Endothelial cell of hepatic sinusoid (primary cell): ENCODE measurements around the gene NR2F1-AS1.

Experiments
- in situ Hi-C: cut with HindIII; loops from 2 replicates; pipeline ENCODE4 v1.10.0; 2017; ENCODE audit warnings: low sequenced_read_pairs

NR2F1-AS1 gene

GRCh38 chr5:93580927-93581445 lies at the start of gene NR2F1-AS1:
NR2F1-AS1 (minus strand) TSS chr5:93581219.
- in situ Hi-C loops, result no loop called here

- in situ Hi-C loops, result no loop called here
Observed at GRCh38 chr5:93626801-93627200, 45.8 kb upstream of the NR2F1-AS1 start.

GRCh38 chr5:93623153-93623552 lies 42.1 kb upstream of the NR2F1-AS1 start:
- in situ Hi-C loops, result loop anchor here (25.0 kb wide), 2 partner anchors 189 to 711 kb away; no protein-coding TSS in a partner anchor

- in situ Hi-C loops, result loop anchor here (25.0 kb wide), 2 partner anchors 190 to 710 kb away; no protein-coding TSS in a partner anchor
Observed at GRCh38 chr5:93622240-93622885, 41.3 kb upstream of the NR2F1-AS1 start.

DNA sequence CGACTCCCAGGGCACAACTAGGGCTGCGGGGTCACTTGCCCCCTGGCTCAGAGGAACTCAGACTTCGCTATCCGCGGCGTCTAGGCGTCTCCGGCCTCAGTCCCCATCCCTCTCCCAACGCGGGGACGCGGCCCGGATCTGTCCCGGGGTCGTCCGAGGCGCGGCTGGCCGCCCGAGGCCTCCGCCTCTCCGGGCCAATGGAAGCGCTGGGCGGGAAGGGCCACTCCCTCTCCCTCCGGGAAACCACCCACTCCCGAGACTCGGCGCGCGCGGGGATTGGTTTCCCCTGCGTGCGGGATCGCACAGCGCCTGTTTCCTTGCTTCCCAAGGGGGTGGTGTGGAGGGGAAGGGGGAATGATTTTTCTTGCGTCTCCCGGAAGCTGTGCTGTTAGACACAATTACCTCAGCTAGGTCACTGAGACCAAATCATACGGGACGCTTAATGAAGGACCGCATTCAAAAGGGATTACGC lies 40.3 kb upstream of the NR2F1-AS1 start:
- in situ Hi-C loops, result loop anchor here (25.0 kb wide), 2 partner anchors 191 to 709 kb away; no protein-coding TSS in a partner anchor

- in situ Hi-C loops, result loop anchor here (25.0 kb wide), 2 partner anchors 192 to 708 kb away; no protein-coding TSS in a partner anchor
Observed at GRCh38 chr5:93620487-93621326, 39.7 kb upstream of the NR2F1-AS1 start.

DNA sequence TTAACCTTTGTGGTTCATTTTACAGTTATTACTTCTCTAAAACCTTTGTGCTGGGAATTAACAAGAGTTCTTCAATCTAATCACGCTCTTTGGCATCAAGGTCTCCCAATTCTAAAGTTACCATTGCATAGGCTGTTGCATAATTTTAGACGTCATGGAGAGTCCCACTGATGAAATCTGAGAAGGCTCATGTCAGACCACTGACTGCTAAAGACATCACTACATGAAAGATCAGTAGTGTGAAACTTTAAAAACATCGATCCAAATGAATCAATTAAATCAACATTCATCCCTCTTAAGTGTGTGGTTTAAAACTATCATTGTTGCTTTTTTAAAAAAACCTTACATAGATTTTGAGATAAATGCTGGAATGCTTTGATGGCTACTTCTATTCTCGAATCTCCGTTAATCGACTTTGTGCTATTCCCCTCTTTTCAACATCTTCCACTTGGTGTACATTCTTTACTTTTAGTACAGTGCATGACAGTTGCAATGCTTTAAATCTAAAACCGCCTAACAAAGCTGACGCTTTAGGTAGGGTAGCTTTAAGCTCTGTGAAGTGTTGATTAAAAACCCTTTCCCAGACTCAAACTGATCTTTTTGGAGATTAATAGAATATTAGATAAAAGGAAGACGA lies 35.6 kb upstream of the NR2F1-AS1 start:
- in situ Hi-C loops, result loop anchor here (25.0 kb wide), 2 partner anchors 196 to 704 kb away; no protein-coding TSS in a partner anchor

DNA sequence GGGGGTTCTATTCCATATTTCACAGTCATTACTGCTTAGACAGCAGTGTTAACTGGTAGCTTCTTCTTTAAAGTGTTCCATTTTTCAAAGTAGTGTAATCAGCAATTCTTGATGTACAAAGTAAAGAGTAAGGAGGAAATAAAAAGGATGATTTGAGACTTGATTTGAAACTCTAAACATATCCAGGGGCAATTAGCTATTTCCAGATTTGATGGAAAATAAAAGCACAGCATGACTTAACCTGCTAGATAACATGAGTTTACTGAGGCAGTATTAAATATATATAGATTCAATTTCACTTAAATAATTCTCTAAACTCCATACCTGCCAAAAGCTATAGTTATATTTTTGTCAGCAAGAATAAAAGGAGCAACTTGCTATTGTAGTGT lies 31.8 kb upstream of the NR2F1-AS1 start:
- in situ Hi-C loops, result loop anchor here (25.0 kb wide), 2 partner anchors 199 to 701 kb away; no protein-coding TSS in a partner anchor

DNA sequence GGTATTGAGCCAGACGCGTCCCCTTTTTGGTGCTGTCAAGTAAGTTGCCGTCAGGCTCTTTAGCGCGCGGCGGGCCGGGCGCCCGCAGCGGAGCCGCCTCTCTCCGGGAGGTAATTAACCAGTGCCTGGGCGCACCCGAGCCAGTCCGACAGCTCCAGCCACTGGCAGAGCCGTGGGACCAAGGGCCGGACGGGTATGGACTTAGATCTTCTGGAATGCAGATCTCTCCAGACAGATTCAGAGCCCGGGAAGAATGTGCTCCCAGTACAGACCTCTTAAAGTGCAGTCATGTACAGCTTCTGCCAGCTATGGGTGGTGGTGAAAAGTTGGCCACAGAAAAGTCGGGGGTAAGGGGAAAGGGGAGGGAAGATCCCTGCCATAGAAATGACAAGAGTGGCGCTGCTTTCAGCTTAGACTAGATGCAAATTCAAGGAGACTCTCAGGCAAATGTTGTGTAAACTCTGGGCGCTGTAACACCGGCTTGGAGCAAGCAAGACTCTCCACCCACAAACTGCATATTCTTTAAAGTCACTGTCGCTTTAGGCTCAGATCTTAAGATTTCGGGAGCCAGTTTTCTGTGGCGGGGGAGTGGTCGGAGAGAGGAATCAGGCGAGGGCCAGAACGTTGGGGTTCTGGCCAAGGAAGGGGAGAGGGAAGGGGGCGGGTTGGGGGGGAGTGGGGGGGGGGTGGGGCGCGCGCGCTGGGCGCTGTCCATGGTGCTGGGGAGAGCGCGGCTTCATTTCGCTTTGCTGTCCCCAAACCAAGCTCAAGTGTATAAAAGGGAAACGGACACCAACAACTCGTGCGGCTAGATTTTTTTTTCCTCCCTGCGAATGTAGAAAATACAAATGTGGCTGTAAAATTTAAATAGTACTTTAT lies 31.2 kb upstream of the NR2F1-AS1 start:
- in situ Hi-C loops, result loop anchor here (25.0 kb wide), 2 partner anchors 200 to 700 kb away; no protein-coding TSS in a partner anchor

- in situ Hi-C loops, result loop anchor here (25.0 kb wide), 2 partner anchors 201 to 699 kb away; no protein-coding TSS in a partner anchor
Observed at GRCh38 chr5:93611273-93611975, 30.4 kb upstream of the NR2F1-AS1 start.

DNA sequence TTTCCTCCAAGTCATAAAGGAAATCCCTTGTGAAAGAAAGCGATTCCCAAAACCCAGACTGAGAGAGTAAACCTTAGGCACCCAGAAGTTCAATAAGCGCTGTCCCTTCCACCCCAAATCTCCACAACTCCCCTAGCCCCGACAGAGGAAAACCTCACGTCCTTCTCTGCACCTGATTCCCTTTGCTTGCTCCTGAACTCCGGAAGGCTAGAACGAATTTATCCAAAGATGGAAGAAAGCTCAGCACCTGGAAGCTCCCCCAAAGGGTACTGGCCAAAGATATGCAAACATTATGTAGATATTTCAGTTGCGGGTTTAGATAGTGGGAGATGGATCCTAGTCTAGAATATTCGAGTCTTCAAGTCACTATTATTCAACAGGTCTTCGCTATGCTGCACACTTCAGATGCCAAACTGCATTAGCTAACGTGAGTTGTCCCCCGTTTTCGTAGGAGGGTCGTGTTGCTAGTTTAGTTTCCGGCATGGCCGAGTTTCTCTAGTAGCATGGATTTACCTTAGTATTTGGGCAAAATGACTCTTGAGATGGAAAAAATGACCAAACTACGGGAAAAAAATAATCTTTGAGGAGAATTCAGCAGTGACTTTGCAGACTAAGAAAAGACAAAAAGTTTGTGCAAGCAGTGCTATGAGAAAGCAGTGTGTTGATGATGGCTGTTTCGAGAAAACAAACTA lies 29.7 kb upstream of the NR2F1-AS1 start:
- in situ Hi-C loops, result loop anchor here (25.0 kb wide), 2 partner anchors 202 to 698 kb away; no protein-coding TSS in a partner anchor

GRCh38 chr5:93609762-93610161 lies 28.7 kb upstream of the NR2F1-AS1 start:
- in situ Hi-C loops, result loop anchor here (25.0 kb wide), 2 partner anchors 203 to 697 kb away; no protein-coding TSS in a partner anchor

- in situ Hi-C loops, result loop anchor here (25.0 kb wide), 2 partner anchors 203 to 697 kb away; no protein-coding TSS in a partner anchor
Observed at GRCh38 chr5:93608855-93609254, 27.8 kb upstream of the NR2F1-AS1 start.

DNA sequence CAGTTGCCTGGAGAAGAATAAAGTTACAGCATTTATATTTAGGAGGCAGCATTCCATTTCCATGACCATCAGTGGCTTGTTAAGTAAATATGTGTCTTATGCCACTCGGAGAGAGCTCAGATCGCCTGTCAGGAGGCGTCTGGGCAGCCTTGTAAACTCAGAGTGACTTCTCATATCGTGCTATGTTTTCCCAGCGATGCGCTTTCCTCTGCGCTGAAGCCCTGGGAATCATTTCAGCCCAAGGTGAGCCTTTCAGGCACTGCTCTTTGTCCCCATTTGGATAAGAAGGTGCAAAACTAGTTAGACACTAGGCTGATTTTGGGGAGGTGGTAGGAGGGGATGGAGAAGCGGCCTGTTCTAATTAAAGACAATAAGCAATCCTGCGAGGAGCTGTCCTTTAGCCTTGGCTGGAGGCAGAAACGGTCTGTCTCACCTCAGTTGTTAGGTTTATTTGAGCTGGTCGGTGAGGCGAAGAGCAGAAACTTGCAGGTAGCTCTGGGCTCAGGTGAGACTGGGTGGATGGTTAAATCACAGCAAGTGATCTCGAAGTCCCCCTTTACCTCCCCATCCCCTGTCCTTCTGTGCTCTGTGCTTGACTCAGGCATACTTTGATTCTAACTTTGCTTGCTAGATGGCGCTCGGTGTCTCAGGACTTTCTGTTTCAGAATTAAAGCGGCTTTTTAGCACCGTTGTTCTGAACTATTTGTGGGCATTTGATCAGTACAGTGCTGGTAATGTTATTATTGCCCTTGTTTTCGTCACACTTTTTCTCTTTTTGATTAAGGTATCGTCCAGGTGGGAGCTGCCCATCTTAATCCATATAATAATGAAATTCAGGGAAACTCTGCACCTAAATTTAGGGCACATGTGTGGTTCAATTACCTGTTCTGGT lies 26.6 kb upstream of the NR2F1-AS1 start:
- in situ Hi-C loops, result loop anchor here (25.0 kb wide), 2 partner anchors 205 to 695 kb away; no protein-coding TSS in a partner anchor

DNA sequence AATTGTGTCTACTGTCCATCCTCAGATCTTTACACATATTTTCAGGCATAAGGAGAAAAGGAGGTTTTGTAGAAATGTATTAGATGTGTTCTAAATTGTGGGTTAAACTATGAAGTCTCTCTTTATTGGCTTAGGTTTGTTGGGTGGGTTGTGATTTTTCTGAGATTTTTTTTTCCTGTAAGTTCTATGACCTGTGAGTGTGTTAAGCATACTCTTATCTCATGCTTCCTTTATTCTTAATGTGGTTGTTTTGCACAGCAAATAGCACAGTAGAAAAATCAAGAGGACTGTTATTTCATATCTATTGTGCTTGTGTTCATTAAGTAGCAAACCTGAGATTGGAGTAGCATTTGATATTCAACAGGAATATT lies 25.3 kb upstream of the NR2F1-AS1 start:
- in situ Hi-C loops, result loop anchor here (25.0 kb wide), 2 partner anchors 206 to 694 kb away; no protein-coding TSS in a partner anchor

DNA sequence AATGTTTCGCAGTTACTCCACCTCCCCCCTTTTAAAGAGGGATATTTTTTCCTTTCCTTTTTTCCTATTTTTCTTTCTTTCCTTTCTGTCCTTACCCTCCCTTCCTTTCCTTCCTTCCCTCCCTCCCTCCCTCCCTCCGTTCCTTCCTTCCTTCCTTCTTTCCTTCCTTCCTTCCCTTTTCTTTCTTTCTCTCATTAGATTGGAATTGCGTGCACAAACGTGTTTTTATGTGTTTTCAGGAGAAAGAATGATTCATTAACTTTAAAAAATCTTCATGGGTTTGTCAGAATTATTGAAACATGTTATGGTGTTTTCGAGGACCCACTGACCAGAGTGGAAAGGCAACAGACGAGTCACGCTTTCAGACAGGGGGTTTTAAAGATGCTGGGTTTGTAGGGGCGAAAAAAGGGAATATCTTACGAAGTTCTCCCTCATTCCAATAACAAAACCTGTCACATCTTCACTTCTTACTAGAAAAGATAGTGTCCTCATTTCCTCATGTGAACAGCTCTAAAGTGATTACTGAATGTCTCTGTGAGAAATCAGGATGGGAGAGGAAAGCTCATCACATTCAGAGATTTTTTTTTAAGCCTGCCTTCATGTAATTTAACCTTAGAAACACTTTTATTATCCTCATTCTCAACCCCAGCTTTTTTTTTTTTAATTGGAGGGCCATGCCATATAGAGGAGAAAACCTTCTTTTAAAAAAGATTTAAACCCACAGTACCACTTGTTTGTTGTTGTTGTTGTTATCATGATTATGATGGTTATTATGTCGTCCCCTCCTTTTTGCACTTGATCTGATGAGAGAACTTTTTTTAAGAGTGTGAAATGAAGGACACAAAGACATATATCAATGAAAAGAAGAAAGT lies 23.9 kb upstream of the NR2F1-AS1 start:
- in situ Hi-C loops, result loop anchor here (5.0 to 25.0 kb wide), 3 partner anchors 72 to 693 kb away; no protein-coding TSS in a partner anchor
